HCT116 (cell line): Measurements from ENCODE around the gene ELAVL2. TPM values are rescaled to one million over a fixed set of nuclear protein-coding genes. Genes with fewer than 3 reads are reported as not detected.

ENCODE experiments used
- ATAC-seq: fragments of 200-7000 bp; cut with Tn5 transposase; 2 replicates; pipeline ENCODE4 v1.9.1; 2020; ENCODE audit warnings: mild to moderate bottlenecking, moderate library complexity
- BruUV-seq: library from RNA; stranded (reverse); fragments of 400-500 nt; replicated peaks from 2 replicates; lab custom pipeline; 2021; lab: Mats Ljungman, UMichigan
- CTCF ChIA-PET: fragments of 300-600 bp; sonication (Branson Sonifier 250); formaldehyde crosslinking; loops from one replicate; lab custom pipeline; 2021; ENCODE audit warnings: antibody characterized with exemption; lab: Charles Lee
- POLR2A ChIA-PET: fragments of 300-600, 350-600 bp; sonication (Branson Sonifier 250); formaldehyde crosslinking; loops from one replicate; lab custom pipeline; 2021; ENCODE audit warnings: antibody characterized with exemption; lab: Charles Lee
- RAD21 ChIA-PET, 2 experiments: fragments of 300-600 bp; sonication (Branson Sonifier 250); formaldehyde crosslinking; loops; one replicate each; lab custom pipeline; 2023; ENCODE audit warnings: low total read pairs in 2 of 2; ENCODE audit not compliant: uncharacterized antibody in 2 of 2, unreplicated experiment in 2 of 2, low non-redundant PET in 1 of 2; lab: Charles Lee
- DNase-seq: peaks from one replicate; pipeline ENCODE4 v3.0.0-alpha.2; 2010; ENCODE audit warnings: low read depth, low spot score
- H2AFZ ChIP-seq: fragments of 200-600 bp; shearing (Covaris generic), sonication (generic); 2 replicates; pipeline ENCODE4 v1.6.1; 2017; ENCODE audit warnings: low read depth, mixed run types, mixed read lengths, antibody characterized with exemption, low read length; ENCODE audit not compliant: poor library complexity, severe bottlenecking
- H3K27ac ChIP-seq: 2 replicates; pipeline ENCODE4 v1.5.1; 2012; ENCODE audit warnings: low read depth, low read length
- H3K27me3 ChIP-seq: fragments of 200-600 bp; sonication (generic); 2 replicates; pipeline ENCODE4 v1.6.1; 2016; ENCODE audit warnings: mixed run types, low read length, mixed read lengths; ENCODE audit not compliant: insufficient read depth
- H3K36me3 ChIP-seq, 2 experiments: fragments of 200-500 bp in 1 of 2; fragments of 200-600 bp in 1 of 2; sonication (Bioruptor generic) in 1 of 2; sonication (generic) in 1 of 2; 2 replicates each; pipeline versions ENCODE4 v1.5.1 to v1.6.1; 2014 to 2016; ENCODE audit warnings: low read length in 2 of 2, inconsistent platforms in 1 of 2, mixed read lengths in 1 of 2, mixed run types in 1 of 2; ENCODE audit not compliant: insufficient read depth in 2 of 2, control insufficient read depth in 1 of 2
- H3K4me1 ChIP-seq, 2 experiments: fragments of 200-600 bp in 1 of 2; sonication (generic) in 1 of 2; 2 replicates each; pipeline versions ENCODE4 v1.5.1 to v1.6.1; 2012 to 2017; ENCODE audit warnings: low read length in 2 of 2, inconsistent platforms in 1 of 2, mild to moderate bottlenecking in 1 of 2, mixed read lengths in 1 of 2, mixed run types in 1 of 2, moderate library complexity in 1 of 2; ENCODE audit not compliant: insufficient read depth in 2 of 2, control insufficient read depth in 1 of 2
- H3K4me2 ChIP-seq: fragments of 200-600 bp; sonication (generic); 2 replicates; pipeline ENCODE4 v1.6.1; 2017; ENCODE audit warnings: mixed run types, low read length, mixed read lengths
- H3K4me3 ChIP-seq, 2 experiments: fragments of 200-600 bp in 1 of 2; sonication (generic) in 1 of 2; replicated peaks in 1 of 2; 2 replicates each; pipeline ENCODE4 v1.5.1; 2011 to 2016; ENCODE audit warnings: low read length in 2 of 2, control low read depth in 1 of 2, low read depth in 1 of 2, mild to moderate bottlenecking in 1 of 2, mixed read lengths in 1 of 2, mixed run types in 1 of 2
- H3K79me2 ChIP-seq: fragments of 200-600 bp; sonication (generic); 2 replicates; pipeline ENCODE4 v1.6.1; 2017; ENCODE audit warnings: mild to moderate bottlenecking, mixed run types, low read length, moderate library complexity, mixed read lengths; ENCODE audit not compliant: insufficient read depth
- H3K9ac ChIP-seq: fragments of 200-600 bp; sonication (generic); 2 replicates; pipeline ENCODE4 v1.6.1; 2016; ENCODE audit warnings: low read length, mixed read lengths
- H3K9me2 ChIP-seq: fragments of 200-600 bp; sonication (generic), shearing (Covaris generic); 2 replicates; pipeline ENCODE4 v1.6.1; 2017; ENCODE audit warnings: mixed run types, mild to moderate bottlenecking, moderate library complexity; ENCODE audit not compliant: insufficient read depth
- H3K9me3 ChIP-seq, 2 experiments: fragments of 200-500 bp in 1 of 2; fragments of 200-600 bp in 1 of 2; sonication (Bioruptor generic) in 1 of 2; sonication (generic) in 1 of 2; 2 replicates each; pipeline ENCODE4 v1.6.1; 2014 to 2017; ENCODE audit warnings: low read length in 2 of 2, mixed read lengths in 2 of 2, inconsistent platforms in 1 of 2, low read depth in 1 of 2, mild to moderate bottlenecking in 1 of 2, mixed run types in 1 of 2, moderate library complexity in 1 of 2; ENCODE audit not compliant: control insufficient read depth in 1 of 2, insufficient read depth in 1 of 2
- H4K20me1 ChIP-seq: fragments of 200-600 bp; sonication (generic), shearing (Covaris generic); 2 replicates; pipeline ENCODE4 v1.6.1; 2017; ENCODE audit warnings: mixed run types, mild to moderate bottlenecking, moderate library complexity; ENCODE audit not compliant: insufficient read depth
- CTCF ChIP-seq, 3 experiments: fragments of 200-600 bp in 1 of 3; sonication (generic) in 1 of 3; IDR thresholded peaks in 2 of 3; conservative IDR thresholded peaks in 1 of 3; 2 replicates each; pipeline ENCODE4 v1.5.1; 2012 to 2017; ENCODE audit warnings: low read depth in 2 of 3, low read length in 2 of 3, antibody characterized with exemption in 1 of 3, borderline replicate concordance in 1 of 3, control low read depth in 1 of 3, mild to moderate bottlenecking in 1 of 3, mixed read lengths in 1 of 3, mixed run types in 1 of 3, moderate library complexity in 1 of 3; ENCODE audit not compliant: insufficient read depth in 1 of 3
- MAX ChIP-seq: IDR thresholded peaks from 2 replicates; pipeline ENCODE4 v1.6.1; 2012
- POLR2A ChIP-seq: IDR thresholded peaks from 2 replicates; pipeline ENCODE4 v1.7.0; 2011; ENCODE audit warnings: borderline replicate concordance; ENCODE audit not compliant: insufficient read depth, insufficient read length; ENCODE audit errors: extremely low read depth
- POLR2AphosphoS5 ChIP-seq: IDR thresholded peaks from 2 replicates; pipeline ENCODE4 v1.6.1; 2011; ENCODE audit warnings: mild to moderate bottlenecking, low read depth, low read length, moderate library complexity
- RAD21 ChIP-seq: IDR thresholded peaks from 2 replicates; pipeline ENCODE4 v1.6.1; 2012; ENCODE audit warnings: low read depth, mild to moderate bottlenecking
- SIN3A ChIP-seq: IDR thresholded peaks from 2 replicates; pipeline ENCODE4 v1.6.1; 2012; ENCODE audit warnings: low read depth
- SP1 ChIP-seq: IDR thresholded peaks from 2 replicates; pipeline ENCODE4 v1.6.1; 2012; ENCODE audit warnings: low read depth
- SRF ChIP-seq: IDR thresholded peaks from 2 replicates; pipeline ENCODE4 v1.6.1; 2012; ENCODE audit warnings: low read depth
- intact Hi-C: fragments of 100-400 bp; cut with micrococcal nuclease; formaldehyde crosslinking; loops from 2 replicates; pipeline ENCODE4 v1.10.0; 2022
- total RNA-seq: library from RNA; stranded (reverse); gene quantifications from one replicate; pipeline ENCODE4 v1.2.1, GENCODE V29; 2021; ENCODE audit not compliant: unreplicated experiment

ELAVL2 gene
- total RNA-seq, 1 experiment from 2014 or later, result not detected

- POLR2A ChIA-PET, result no interaction called here
- Histone ChIP-seq H3K9ac (no peak overlapping the region), H3K4me2 (no peak overlapping the region), H3K9me2 (no peaks in the 10 kb centered on the region), H3K27me3 (no peaks in the 10 kb centered on the region), H3K4me3 (no peak overlapping the region), H3K4me1 (no peaks in the 10 kb centered on the region), H3K27ac (no peak overlapping the region), H4K20me1 (no peaks in the 10 kb centered on the region), H2AFZ (no peak overlapping the region), H3K79me2 (no peaks in the 10 kb centered on the region), H3K9me3 (peaks cover 6 to 10% of the 10 kb centered on the region in 2 experiments; a peak in 2 of 4 replicates), H3K36me3 (no peaks in the 10 kb centered on the region; a peak in 1 of 4 replicates)
- DNase-seq (no peak), ATAC-seq (no peak)
- TF ChIP-seq RAD21 (no peak), SIN3A (no peak), POLR2A (no peak), SP1 (no peak), CTCF (IDR thresholded peaks at IDR 0.05 in 2 of 3, conservative IDR thresholded peaks at IDR 0.05 in 1 of 3; ENCODE audit: borderline replicate concordance in 1 of 3, insufficient read depth in 1 of 3, low read depth in 2 of 3, low read length in 2 of 3) (no peak), POLR2AphosphoS5 (no peak), MAX (no peak), SRF (no peak)
- CTCF ChIA-PET, result no interaction called here
- intact Hi-C loops, result no loop called here
- BruUV-seq, result no TSS peak
- RAD21 ChIA-PET, result no interaction called here
Observed at GRCh38 chr9:23821375-23822181, 4.5 kb downstream of the ELAVL2 start.
